ENCODE results near the gene SELE.
A peak's percentile ranks its signal among the peaks of the same experiment; 100 is the strongest.

Gene SELE

GRCh38 chr1:169776440-169776839 lies 42.6 kb upstream of the SELE start:
- Histone ChIP-seq H3K4me1 (ENCODE audit: control insufficient read depth, insufficient read depth, low read length) (no peaks in the 10 kb centered on the region), H3K9me3 (ENCODE audit: control insufficient read depth, insufficient read depth, low read depth, low read length) (no peaks in the 10 kb centered on the region), H3K27ac (ENCODE audit: extremely low read depth, low read depth, low read length) (no peak overlapping the region), H3K36me3 (ENCODE audit: control insufficient read depth in 2 of 2, insufficient read depth in 1 of 2, low read length in 2 of 2) (no peaks in the 10 kb centered on the region), H3K4me3 (ENCODE audit: low read depth, low read length) (no peak overlapping the region)
- ChIA-PET POLR2A (no interaction called here), CTCF (no interaction called here)
- TF ChIP-seq PRDM10 (tag by site-specific recombination; IDR thresholded peaks at IDR 0.05), result peak; percentile 42; the same call in 1 of the 2 replicates
- no peak for TF ChIP-seq ZNF76 (tag by site-specific recombination; IDR thresholded peaks at IDR 0.05; ENCODE audit: borderline replicate concordance, low read depth)
- no peak for TF ChIP-seq REPIN1 (tag by site-specific recombination; IDR thresholded peaks at IDR 0.05; ENCODE audit: low read depth)
- no peak for TF ChIP-seq ZNF37A (tag by site-specific recombination; IDR thresholded peaks at IDR 0.05)
- TF ChIP-seq ZNF223 (tag by site-specific recombination; IDR thresholded peaks at IDR 0.05), result no peak
- TF ChIP-seq HOXA7 (CRISPR knock-in tag; IDR thresholded peaks at IDR 0.05; ENCODE audit: borderline replicate concordance), result no peak
- no peak for TF ChIP-seq ZNF239 (tag by site-specific recombination; IDR thresholded peaks at IDR 0.05)

GRCh38 chr1:169768161-169768560 lies 34.3 kb upstream of the SELE start:
- Histone ChIP-seq H3K27ac (ENCODE audit: extremely low read depth, low read depth, low read length) (no peak overlapping the region), H3K4me3 (ENCODE audit: low read depth, low read length) (no peak overlapping the region), H3K4me1 (ENCODE audit: control insufficient read depth, insufficient read depth, low read length) (no peaks in the 10 kb centered on the region), H3K36me3 (ENCODE audit: control insufficient read depth in 2 of 2, insufficient read depth in 1 of 2, low read length in 2 of 2) (no peaks in the 10 kb centered on the region), H3K9me3 (ENCODE audit: control insufficient read depth, insufficient read depth, low read depth, low read length) (no peaks in the 10 kb centered on the region)
- POLR2A ChIA-PET, result no interaction called here
- CTCF ChIA-PET, result interaction anchor here (0.5 to 0.7 kb wide), 2 partner anchors 27 to 32 kb away, joined by 3 to 4 read pairs; no protein-coding TSS in a partner anchor
- TF ChIP-seq GLI4 (tag by site-specific recombination; IDR thresholded peaks at IDR 0.05), result no peak
- no peak for TF ChIP-seq ZBTB17 (tag by site-specific recombination; IDR thresholded peaks at IDR 0.05)
- no peak for TF ChIP-seq ZSCAN23 (tag by site-specific recombination; IDR thresholded peaks at IDR 0.05)
- no peak for TF ChIP-seq ZBTB1 (tag by site-specific recombination; IDR thresholded peaks at IDR 0.05)
- no peak for TF ChIP-seq ZFP41 (tag by site-specific recombination; IDR thresholded peaks at IDR 0.05; ENCODE audit: borderline replicate concordance)

- POLR2A ChIA-PET, result no interaction called here
- Histone ChIP-seq H3K9me3 (ENCODE audit: control insufficient read depth, insufficient read depth, low read depth, low read length) (no peaks in the 10 kb centered on the region), H3K27ac (ENCODE audit: extremely low read depth, low read depth, low read length) (no peak overlapping the region), H3K4me3 (ENCODE audit: low read depth, low read length) (no peak overlapping the region), H3K36me3 (ENCODE audit: control insufficient read depth in 2 of 2, insufficient read depth in 1 of 2, low read length in 2 of 2) (no peaks in the 10 kb centered on the region), H3K4me1 (ENCODE audit: control insufficient read depth, insufficient read depth, low read length) (no peaks in the 10 kb centered on the region)
- CTCF ChIA-PET, result interaction anchor here (0.7 to 0.8 kb wide), 2 partner anchors 13 to 24 kb away, joined by 3 read pairs; no protein-coding TSS in a partner anchor
- no peak for TF ChIP-seq GLI2 (tag by site-specific recombination; IDR thresholded peaks at IDR 0.05; ENCODE audit: borderline replicate concordance, low read depth)
- TF ChIP-seq ZNF777 (tag by site-specific recombination; IDR thresholded peaks at IDR 0.05; ENCODE audit: borderline replicate concordance), result no peak
- no peak for TF ChIP-seq ZNF280D (tag by site-specific recombination; IDR thresholded peaks at IDR 0.05)
- TF ChIP-seq ZNF544 (tag by site-specific recombination; IDR thresholded peaks at IDR 0.05), result no peak
- TF ChIP-seq ZBTB1 (tag by site-specific recombination; IDR thresholded peaks at IDR 0.05), result no peak
- TF ChIP-seq ZNF214 (tag by site-specific recombination; IDR thresholded peaks at IDR 0.05; ENCODE audit: borderline replicate concordance), result no peak
Observed at GRCh38 chr1:169765580-169766331, 31.9 kb upstream of the SELE start.
